ENCODE results near the gene ALG12.

Gene ALG12

DNA sequence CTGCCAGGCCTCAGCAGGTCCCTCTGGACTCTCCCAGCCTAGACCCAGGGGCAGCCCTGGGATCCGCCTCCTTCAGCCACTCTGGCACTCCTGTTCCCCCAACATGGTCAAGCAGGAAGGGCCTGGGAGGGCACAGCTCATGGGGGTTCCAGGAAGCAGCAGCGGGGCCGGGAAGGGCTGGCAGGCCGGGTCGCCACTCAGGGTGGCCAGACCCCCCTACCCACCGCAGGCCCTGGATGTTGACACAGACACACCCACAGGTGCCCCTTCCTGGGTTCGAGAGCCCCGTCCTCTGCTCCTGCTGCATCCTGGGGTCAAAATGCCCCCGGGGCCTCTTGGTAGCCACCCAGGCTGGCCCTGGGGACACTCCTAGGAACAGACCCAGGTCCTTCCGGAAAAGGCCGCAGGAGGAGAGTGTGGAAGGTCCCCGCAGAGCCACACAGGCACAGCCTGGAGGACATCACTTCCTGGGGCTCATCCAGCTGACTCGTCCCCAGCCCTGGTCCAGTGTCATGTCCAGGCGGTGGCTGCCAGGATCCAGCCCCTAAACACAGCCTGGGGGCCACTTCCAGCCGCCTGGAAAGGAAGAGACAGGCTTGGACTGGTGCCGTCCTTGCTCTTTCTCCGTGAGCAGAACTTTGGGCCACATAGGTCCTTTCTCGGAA lies 35.6 kb upstream of the ALG12 start:
- H3F3A ChIP-seq (ENCODE audit: insufficient read depth) = no peaks in the 10 kb centered on the region
- no peaks in the 10 kb centered on the region for H3K36me3 ChIP-seq (ENCODE audit: low read length)
- TF ChIP-seq CTCF (IDR thresholded peaks at IDR 0.05; ENCODE audit: insufficient read depth, low read length, poor library complexity, severe bottlenecking) (no peak), EZH2phosphoT487 (conservative IDR thresholded peaks at IDR 0.05; ENCODE audit: low read length) (no peak)
- H3K9me3 ChIP-seq (ENCODE audit: insufficient read depth, low read length) = no peaks in the 10 kb centered on the region
- H3K4me2 ChIP-seq (ENCODE audit: low read depth, low read length, poor library complexity, severe bottlenecking) = no peak overlapping the region
- no peak overlapping the region for H3K9ac ChIP-seq (ENCODE audit: low read length)
- H3K27me3 ChIP-seq (ENCODE audit: low read length) = no peaks in the 10 kb centered on the region
- H2AFZ ChIP-seq (ENCODE audit: low read depth, low read length, severe bottlenecking) = no peak overlapping the region
- no peaks in the 10 kb centered on the region for H4K20me1 ChIP-seq (ENCODE audit: low read depth, low read length)
- no peak overlapping the region for H3K27ac ChIP-seq (ENCODE audit: low read depth, low read length)
- no peaks in the 10 kb centered on the region for H3K79me2 ChIP-seq (ENCODE audit: insufficient read depth, low read length)
- no peaks in the 10 kb centered on the region for H3K9me2 ChIP-seq (replicated peaks; ENCODE audit: insufficient read depth, low read length)
- H3K4me3 ChIP-seq (ENCODE audit: insufficient read depth, low read length, poor library complexity, severe bottlenecking) = no peak overlapping the region

DNA sequence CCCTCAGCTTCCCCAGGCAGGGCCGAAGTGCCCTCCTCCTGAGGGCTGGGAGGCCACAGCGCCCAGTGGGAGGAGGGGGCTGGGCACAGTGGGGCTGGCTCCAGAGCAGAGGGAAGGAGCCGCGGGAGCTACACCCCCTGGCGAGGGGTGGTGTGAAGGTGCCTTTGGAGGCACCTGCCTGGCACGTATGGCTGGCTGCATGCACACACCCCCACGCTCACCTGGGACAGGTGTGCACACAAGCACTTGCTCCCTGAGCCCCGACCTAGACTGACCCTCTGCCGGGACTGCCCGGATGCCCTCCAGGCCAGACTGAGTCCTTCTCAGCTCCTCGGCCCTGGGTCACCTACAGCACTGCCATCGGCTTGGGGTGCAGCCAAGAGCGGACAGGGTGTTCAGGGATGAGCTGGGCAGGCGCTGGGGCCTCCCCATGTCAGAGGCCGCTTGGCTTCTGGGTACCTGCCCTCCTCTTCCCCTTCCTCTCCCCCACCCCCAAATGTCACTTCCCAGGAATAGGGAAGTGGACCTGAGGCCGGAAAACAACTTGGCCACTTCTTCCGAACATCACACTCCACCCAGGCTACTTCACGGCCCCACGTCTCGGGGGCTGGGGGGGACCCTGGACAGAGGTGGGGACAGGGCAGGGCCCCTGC lies 34.9 kb upstream of the ALG12 start:
- Histone ChIP-seq H3K27ac (ENCODE audit: low read depth, low read length) (no peak overlapping the region), H3K4me2 (ENCODE audit: low read depth, low read length, poor library complexity, severe bottlenecking) (no peak overlapping the region), H3K79me2 (ENCODE audit: insufficient read depth, low read length) (no peaks in the 10 kb centered on the region), H2AFZ (ENCODE audit: low read depth, low read length, severe bottlenecking) (no peak overlapping the region), H3K9me2 (replicated peaks; ENCODE audit: insufficient read depth, low read length) (no peaks in the 10 kb centered on the region), H3K27me3 (ENCODE audit: low read length) (no peaks in the 10 kb centered on the region), H3K4me3 (ENCODE audit: insufficient read depth, low read length, poor library complexity, severe bottlenecking) (no peak overlapping the region), H3K9me3 (ENCODE audit: insufficient read depth, low read length) (no peaks in the 10 kb centered on the region), H3F3A (ENCODE audit: insufficient read depth) (no peaks in the 10 kb centered on the region), H3K9ac (ENCODE audit: low read length) (no peak overlapping the region), H4K20me1 (ENCODE audit: low read depth, low read length) (no peaks in the 10 kb centered on the region), H3K36me3 (ENCODE audit: low read length) (no peaks in the 10 kb centered on the region)
- no peak for TF ChIP-seq CTCF (IDR thresholded peaks at IDR 0.05; ENCODE audit: insufficient read depth, low read length, poor library complexity, severe bottlenecking)
- TF ChIP-seq EZH2phosphoT487 (conservative IDR thresholded peaks at IDR 0.05; ENCODE audit: low read length) = no peak

- Histone ChIP-seq H3K9me3 (ENCODE audit: insufficient read depth, low read length) (no peaks in the 10 kb centered on the region), H3K9ac (ENCODE audit: low read length) (no peak overlapping the region), H4K20me1 (ENCODE audit: low read depth, low read length) (no peaks in the 10 kb centered on the region), H3K27me3 (ENCODE audit: low read length) (no peaks in the 10 kb centered on the region), H3K36me3 (ENCODE audit: low read length) (no peaks in the 10 kb centered on the region), H3F3A (ENCODE audit: insufficient read depth) (no peaks in the 10 kb centered on the region), H3K4me2 (ENCODE audit: low read depth, low read length, poor library complexity, severe bottlenecking) (no peak overlapping the region), H3K9me2 (replicated peaks; ENCODE audit: insufficient read depth, low read length) (no peaks in the 10 kb centered on the region), H2AFZ (ENCODE audit: low read depth, low read length, severe bottlenecking) (no peak overlapping the region), H3K27ac (ENCODE audit: low read depth, low read length) (no peak overlapping the region), H3K4me3 (ENCODE audit: insufficient read depth, low read length, poor library complexity, severe bottlenecking) (no peak overlapping the region), H3K79me2 (ENCODE audit: insufficient read depth, low read length) (no peaks in the 10 kb centered on the region)
- TF ChIP-seq CTCF (IDR thresholded peaks at IDR 0.05; ENCODE audit: insufficient read depth, low read length, poor library complexity, severe bottlenecking) = no peak
- no peak for TF ChIP-seq EZH2phosphoT487 (conservative IDR thresholded peaks at IDR 0.05; ENCODE audit: low read length)
Measured at GRCh38 chr22:49951986-49952896, 34.0 kb upstream of the ALG12 start.

Measured in SU-DHL-6 (cell line).